SIG-M5 treated with dmso at 0.1 percent for 504 hours (cell line): ENCODE data around the gene HNF4A.
A peak's percentile ranks its signal among the peaks of the same experiment; 100 is the strongest.
"Not testable (repeated sequence)": the region's sequence is repeated elsewhere in the genome, so short reads cannot be mapped to it uniquely, and the experiment has no call there.

Experiments used
- DNase-seq: peaks from one replicate; lab custom pipeline; 2025; ENCODE audit not compliant: unreplicated experiment; lab: John Stamatoyannopoulos, UW

The HNF4A gene

GRCh38 chr20:44345147-44345546 lies 10.4 kb upstream of the HNF4A start:
- no peak for DNase-seq

DNA sequence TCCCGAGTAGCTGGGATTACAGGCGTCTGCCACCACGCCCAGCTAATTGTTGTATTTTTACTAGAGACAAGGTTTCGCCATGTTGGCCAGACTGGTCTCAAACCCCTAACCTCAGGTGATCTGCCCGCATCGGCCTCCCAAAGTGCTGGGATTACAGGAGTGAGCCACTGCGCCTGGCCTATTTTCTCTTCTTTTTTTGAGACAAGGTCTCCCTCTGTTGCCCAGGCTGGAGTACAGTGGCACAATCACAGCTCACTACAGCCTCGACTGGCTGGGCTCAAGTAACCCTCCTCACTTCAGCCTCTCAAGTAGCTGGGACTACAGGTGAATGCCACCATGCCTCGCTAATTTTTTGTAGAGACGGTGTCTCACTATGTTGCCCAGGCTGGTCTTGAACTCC lies 9.6 kb upstream of the HNF4A start:
- not testable (repeated sequence) for DNase-seq

GRCh38 chr20:44348168-44348659 lies 7.3 kb upstream of the HNF4A start:
- DNase-seq = no peak

DNA sequence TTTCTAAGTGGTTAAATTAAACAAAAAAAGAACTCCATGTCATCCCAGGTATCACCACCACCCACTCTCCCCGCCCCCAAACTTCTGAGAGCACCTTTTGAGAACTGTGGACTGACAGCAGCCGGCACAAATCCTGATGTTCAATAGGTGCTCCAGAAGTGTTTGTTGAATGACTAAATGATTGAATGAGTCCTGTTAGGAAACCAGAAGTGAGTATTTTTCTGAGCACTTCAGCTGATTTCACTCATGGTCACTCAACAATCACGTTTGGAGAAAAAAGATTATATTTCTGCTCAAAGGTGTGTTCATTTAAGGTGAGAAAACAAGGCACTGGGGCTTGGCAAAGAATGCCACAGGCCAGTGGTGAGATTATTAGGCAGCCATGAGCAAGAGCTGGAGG lies 6.2 kb upstream of the HNF4A start:
- no peak for DNase-seq

- DNase-seq = no peak
These were observed 4.9 kb upstream of the HNF4A start for GRCh38 chr20:44350567-44350966.

- DNase-seq = no peak
These were observed 461 bp upstream of the HNF4A start for GRCh38 chr20:44354979-44355497.

DNA sequence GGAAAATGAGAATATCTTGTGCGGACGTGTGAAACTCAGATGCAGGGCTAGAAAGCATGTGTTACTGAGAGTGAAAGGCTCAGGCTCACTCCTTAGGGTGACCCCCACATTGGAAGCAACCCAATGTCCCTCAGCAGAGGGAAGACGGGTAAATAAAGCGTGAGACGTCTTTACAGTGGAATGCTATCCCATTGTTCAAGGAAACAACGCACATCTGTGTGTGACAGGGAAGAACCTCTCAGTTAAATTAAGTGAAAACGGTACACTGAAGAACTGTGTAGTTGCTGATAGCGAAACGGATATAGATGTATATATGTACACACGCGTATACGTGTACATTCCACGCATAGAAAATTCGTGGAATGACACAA lies 839 bp downstream of the HNF4A start:
- no peak for DNase-seq

DNA sequence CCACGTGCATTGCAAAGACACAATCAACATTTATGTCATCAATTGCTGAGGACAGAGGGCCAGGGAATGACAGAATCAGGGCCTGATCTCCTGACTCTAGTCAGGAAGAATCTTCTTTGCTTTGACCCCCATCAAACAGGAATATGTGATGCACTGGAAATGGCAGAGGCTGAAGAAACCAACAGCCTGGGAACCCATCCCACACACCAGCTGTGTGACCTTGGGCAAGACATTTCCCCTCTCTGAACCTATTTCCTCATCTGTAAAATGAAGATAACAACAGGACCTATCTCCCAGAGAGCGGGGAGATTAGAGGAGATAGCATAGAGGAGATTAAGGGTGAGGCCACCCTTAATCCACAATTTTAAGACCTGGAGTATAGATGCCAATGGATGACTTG lies 1.5 kb downstream of the HNF4A start:
- no peak for DNase-seq

GRCh38 chr20:44357555-44358125 lies 2.1 kb downstream of the HNF4A start:
- DNase-seq = no peak

DNA sequence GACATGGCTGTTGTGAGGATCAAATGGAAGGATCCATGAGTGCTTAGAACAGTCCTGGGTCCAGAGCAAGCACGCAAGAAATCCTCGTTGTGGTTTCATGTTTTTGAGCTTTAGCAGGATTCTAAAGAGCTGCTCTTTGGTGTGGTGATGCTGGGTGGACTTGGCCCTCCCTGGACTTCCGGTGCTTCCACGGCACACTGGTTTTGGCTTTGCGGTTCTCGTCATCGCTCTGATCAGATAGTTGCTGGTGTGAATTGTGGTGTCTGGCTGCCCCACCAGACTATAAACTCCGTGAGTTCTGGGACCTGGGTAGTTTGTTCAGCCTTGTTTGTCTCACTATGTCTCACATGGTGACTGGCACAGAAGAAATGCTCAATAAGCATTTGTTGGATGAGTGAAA lies 3.3 kb downstream of the HNF4A start:
- DNase-seq = no peak

DNA sequence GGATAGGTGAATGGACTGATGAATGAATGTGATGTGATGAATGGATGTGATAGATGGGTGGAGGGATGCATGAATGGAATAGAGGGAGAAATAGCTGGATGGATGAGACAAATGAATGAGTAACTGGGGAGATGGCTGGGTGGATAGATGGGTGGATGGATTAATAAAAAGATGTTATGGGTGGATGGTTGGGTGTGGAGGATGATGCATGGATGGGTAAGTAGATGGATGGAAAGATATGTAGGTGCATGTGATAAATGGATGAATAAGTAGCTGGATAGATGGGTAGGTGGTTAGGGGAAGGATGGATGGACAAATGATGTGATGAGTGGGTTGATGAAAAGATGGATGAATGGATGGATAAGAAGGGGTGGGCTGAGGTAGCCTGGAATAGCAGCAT lies 4.7 kb downstream of the HNF4A start:
- no peak for DNase-seq

GRCh38 chr20:44361021-44361420 lies 5.5 kb downstream of the HNF4A start:
- DNase-seq = no peak

DNA sequence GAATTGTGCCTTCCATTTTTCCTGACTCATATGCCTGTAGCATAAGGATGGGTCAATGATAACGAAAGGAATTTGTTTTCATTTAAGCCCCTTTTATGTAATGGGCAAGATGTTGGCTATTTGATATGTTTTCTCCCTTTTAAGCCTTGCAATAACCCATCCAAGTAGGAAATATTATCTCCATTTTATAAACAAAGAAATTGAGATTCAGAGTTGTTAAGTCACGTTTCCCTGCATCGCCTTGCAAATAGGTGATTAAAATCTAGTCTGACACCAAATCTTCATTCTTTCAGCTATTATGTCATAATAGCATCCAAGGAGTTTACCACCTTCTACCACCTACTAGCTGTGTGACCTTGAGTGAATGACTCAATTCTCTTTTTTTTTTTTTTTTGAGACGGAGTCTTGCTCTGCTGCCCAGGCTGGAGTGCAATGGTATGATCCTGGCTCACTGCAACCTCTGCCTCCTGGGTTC lies 7.0 kb downstream of the HNF4A start:
- no peak for DNase-seq

- no peak for DNase-seq
These were observed 8.6 kb downstream of the HNF4A start for GRCh38 chr20:44364068-44364467.

GRCh38 chr20:44364780-44365179 lies 9.3 kb downstream of the HNF4A start:
- DNase-seq = no peak

DNA sequence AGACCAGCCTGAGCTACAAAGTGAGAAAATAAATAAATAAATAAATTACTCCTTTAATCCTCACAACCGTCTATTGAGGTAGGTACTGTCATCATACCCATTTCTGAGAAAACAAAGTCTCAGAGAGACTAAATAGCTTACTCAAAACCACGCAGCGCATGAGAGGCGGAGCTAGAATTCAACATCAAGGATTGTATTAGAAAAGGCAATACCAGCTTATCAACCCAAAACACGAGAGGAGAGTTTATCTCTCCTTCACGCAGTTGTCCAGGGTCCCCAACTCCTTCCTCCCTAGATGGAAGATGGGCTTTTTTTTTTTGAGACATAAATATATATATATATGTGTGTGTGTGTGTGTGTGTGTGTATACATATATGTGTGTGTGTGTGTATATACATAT lies 12.2 kb downstream of the HNF4A start:
- DNase-seq = no peak

DNA sequence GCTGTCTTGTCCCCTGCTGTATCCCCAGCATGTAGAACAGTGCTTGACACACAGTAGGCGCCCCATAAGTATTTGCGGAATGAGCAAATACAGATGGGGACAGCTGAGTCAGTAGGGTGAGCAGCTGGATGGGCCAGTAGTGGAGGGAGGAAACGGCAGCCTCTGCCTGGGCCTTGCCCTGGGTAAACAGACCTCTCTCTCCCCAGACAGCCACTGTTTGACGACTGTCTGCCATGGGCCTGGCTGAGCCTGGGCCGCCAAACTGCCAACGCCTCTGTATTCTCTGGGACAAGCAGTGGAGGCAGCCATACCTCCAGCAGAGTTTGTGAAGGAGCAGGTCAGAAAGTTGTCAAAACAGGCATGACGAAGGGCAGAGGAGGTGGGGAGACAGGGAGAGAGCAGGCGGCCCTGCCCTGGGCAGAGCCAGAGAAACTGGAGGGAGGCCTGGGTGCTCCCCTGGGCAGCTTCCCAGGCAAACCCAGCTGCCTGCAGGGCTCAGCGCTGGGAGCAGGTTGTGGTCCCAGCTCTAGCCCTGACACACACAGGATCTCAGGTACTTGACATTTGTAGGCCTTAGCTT lies 15.2 kb downstream of the HNF4A start:
- no peak for DNase-seq

DNA sequence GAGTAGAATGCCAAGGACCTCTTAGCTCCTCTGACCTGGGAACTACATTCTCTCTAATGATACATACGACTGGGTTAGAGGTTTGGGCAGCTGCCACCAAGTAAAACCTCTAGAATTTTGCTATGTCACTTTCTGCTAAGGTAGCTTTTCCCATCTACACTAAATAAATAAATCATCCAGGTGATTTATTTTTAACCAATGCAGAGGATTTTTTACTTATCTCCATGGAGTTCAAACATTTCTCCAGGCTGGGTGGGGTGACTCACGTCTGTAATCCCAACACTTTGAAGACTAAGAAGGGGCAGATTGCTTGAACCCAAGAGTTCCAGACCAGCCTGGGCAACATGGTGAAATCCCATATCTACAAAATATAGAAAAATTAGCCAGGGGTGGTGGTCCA lies 27.1 kb downstream of the HNF4A start:
- no peak for DNase-seq

- peak; percentile 68 for DNase-seq
These were observed 29.0 kb downstream of the HNF4A start for GRCh38 chr20:44384423-44385027.

- DNase-seq = peak; percentile 63
These were observed 33.0 kb downstream of the HNF4A start for GRCh38 chr20:44388466-44389023.

DNA sequence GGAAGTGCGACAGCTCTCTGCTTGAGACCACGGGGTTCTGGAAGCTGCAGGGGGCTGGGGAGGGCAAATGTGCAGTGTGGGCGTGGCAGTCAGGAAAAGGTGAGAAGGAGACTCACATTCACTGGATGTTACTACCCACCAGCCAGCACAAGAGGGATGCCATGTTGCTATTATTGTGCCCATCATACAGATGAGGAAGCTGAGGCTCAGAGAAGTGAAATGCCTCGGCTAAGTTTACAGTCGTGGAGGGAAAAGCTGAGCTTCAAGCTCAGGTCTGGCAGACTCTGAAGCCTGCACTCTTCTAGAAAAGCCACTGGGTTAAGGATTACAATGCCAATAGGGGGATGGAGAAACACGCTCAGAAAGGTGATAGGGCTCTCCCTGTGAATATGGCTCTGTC lies 34.4 kb downstream of the HNF4A start:
- no peak for DNase-seq

- DNase-seq = no peak
These were observed 34.8 kb downstream of the HNF4A start for GRCh38 chr20:44390280-44390679.
